CD14-positive monocyte (primary cell): Measurements from ENCODE around the gene CD6. TPM values are rescaled to one million over a fixed set of nuclear protein-coding genes. Genes with fewer than 3 reads are reported as not detected.

Experiments used
- DNase-seq, 3 donors: peaks; one replicate each; pipeline ENCODE4 v3.0.0-alpha.2; 2011 to 2022
- H2AFZ ChIP-seq: 2 replicates; pipeline ENCODE4 v1.6.0; 2012; ENCODE audit warnings: mild to moderate bottlenecking, low read depth, low read length, inconsistent platforms; ENCODE audit not compliant: insufficient read depth, poor library complexity, severe bottlenecking
- H3K27ac ChIP-seq, 2 donors: 1 replicate in 1 of 2; 2 replicates in 1 of 2; pipeline ENCODE4 v1.5.1; 2012 to 2013; ENCODE audit warnings: low read length in 2 of 2, control low read depth in 1 of 2, inconsistent platforms in 1 of 2, low read depth in 1 of 2, mild to moderate bottlenecking in 1 of 2
- H3K27me3 ChIP-seq, 2 donors: one replicate each; pipeline versions ENCODE4 v1.6.0 to v1.6.1; 2011 to 2013; ENCODE audit warnings: low read length in 2 of 2; ENCODE audit not compliant: control insufficient read depth in 2 of 2, insufficient read depth in 2 of 2
- H3K36me3 ChIP-seq, 2 donors: replicated peaks in 1 of 2; 1 replicate in 1 of 2; 2 replicates in 1 of 2; pipeline versions ENCODE4 v1.5.1 to v1.6.1; 2012 to 2013; ENCODE audit warnings: low read length in 2 of 2, control low read depth in 1 of 2, inconsistent platforms in 1 of 2, mild to moderate bottlenecking in 1 of 2; ENCODE audit not compliant: insufficient read depth in 2 of 2, control insufficient read depth in 1 of 2
- H3K4me1 ChIP-seq, 2 donors: 1 replicate in 1 of 2; 2 replicates in 1 of 2; pipeline versions ENCODE4 v1.5.1 to v1.6.1; 2012 to 2013; ENCODE audit warnings: low read length in 2 of 2, control low read depth in 1 of 2, inconsistent platforms in 1 of 2, mild to moderate bottlenecking in 1 of 2, moderate library complexity in 1 of 2; ENCODE audit not compliant: insufficient read depth in 2 of 2, control insufficient read depth in 1 of 2
- H3K4me2 ChIP-seq: replicated peaks from 2 replicates; pipeline ENCODE3; 2012; ENCODE audit warnings: low read length, moderate library complexity, mild to moderate bottlenecking; ENCODE audit not compliant: poor library complexity, severe bottlenecking; ENCODE audit errors: extremely low read depth
- H3K4me3 ChIP-seq, 3 experiments: fragments of 200-600 bp in 1 of 3; sonication (generic) in 1 of 3; replicated peaks in 1 of 3; 1 replicate in 2 of 3; 2 replicates in 1 of 3; pipeline ENCODE4 v1.5.1; 2011 to 2013; ENCODE audit warnings: low read length in 3 of 3, mild to moderate bottlenecking in 3 of 3, control low read depth in 2 of 3, low read depth in 2 of 3, inconsistent platforms in 1 of 3, moderate library complexity in 1 of 3
- H3K79me2 ChIP-seq: 2 replicates; pipeline ENCODE4 v1.6.0; 2012; ENCODE audit warnings: mild to moderate bottlenecking, control low read depth, inconsistent platforms, low read length, moderate library complexity; ENCODE audit not compliant: insufficient read depth
- H3K9ac ChIP-seq: 2 replicates; pipeline ENCODE4 v1.6.0; 2017; ENCODE audit warnings: low read length, mild to moderate bottlenecking; ENCODE audit not compliant: insufficient read depth, poor library complexity, severe bottlenecking
- H3K9me3 ChIP-seq, 2 donors: replicated peaks in 1 of 2; 1 replicate in 1 of 2; 2 replicates in 1 of 2; pipeline versions ENCODE4 v1.5.1 to v1.6.1; 2012 to 2013; ENCODE audit warnings: low read length in 2 of 2, control low read depth in 1 of 2; ENCODE audit not compliant: control insufficient read depth in 1 of 2, insufficient read depth in 1 of 2
- H4K20me1 ChIP-seq: 2 replicates; pipeline ENCODE4 v1.6.0; 2012; ENCODE audit warnings: mild to moderate bottlenecking, low read length, control low read depth, moderate library complexity; ENCODE audit not compliant: insufficient read depth
- H3K27ac Mint-ChIP-seq, 7 donors: one replicate each; pipeline ENCODE4 v1.8.0; 2020; ENCODE audit warnings: mild to moderate bottlenecking in 7 of 7, mixed read lengths in 7 of 7, moderate library complexity in 6 of 7, inconsistent platforms in 2 of 7
- H3K27me3 Mint-ChIP-seq, 3 donors: one replicate each; pipeline ENCODE4 v1.8.0; 2021 to 2022; ENCODE audit warnings: low read depth in 3 of 3, mild to moderate bottlenecking in 3 of 3, mixed read lengths in 3 of 3, moderate library complexity in 3 of 3, inconsistent platforms in 1 of 3
- H3K36me3 Mint-ChIP-seq, 2 donors: one replicate each; pipeline ENCODE4 v1.8.0; 2020; ENCODE audit warnings: mixed read lengths in 2 of 2, inconsistent platforms in 1 of 2, mild to moderate bottlenecking in 1 of 2
- H3K4me1 Mint-ChIP-seq: one replicate; pipeline ENCODE4 v1.8.0; 2020; ENCODE audit warnings: mild to moderate bottlenecking, mixed read lengths
- H3K4me3 Mint-ChIP-seq, 2 donors: one replicate each; pipeline ENCODE4 v1.8.0; 2020; ENCODE audit warnings: mild to moderate bottlenecking in 2 of 2, mixed read lengths in 2 of 2, moderate library complexity in 1 of 2
- H3K9me3 Mint-ChIP-seq, 7 donors: one replicate each; pipeline ENCODE4 v1.8.0; 2020 to 2022; ENCODE audit warnings: mixed read lengths in 7 of 7, mild to moderate bottlenecking in 6 of 7, moderate library complexity in 6 of 7, inconsistent platforms in 2 of 7
- WGBS: methylation state at CpG from one replicate; pipeline ENCODE4 v1.1.5; 2013; ENCODE audit warnings: missing lambda C conversion rate; ENCODE audit not compliant: insufficient coverage; 5-methylcytosine and 5-hydroxymethylcytosine counted together
- intact Hi-C, 2 donors: fragments of 100-400 bp; cut with micrococcal nuclease; formaldehyde crosslinking; loops; one replicate each; pipeline versions ENCODE4 v1.15.0 to v1.15.1; 2023
- polyA plus RNA-seq, 3 donors: library from polyadenylated mRNA; depleted of rRNA in 1 of 3; unstranded in 2 of 3; stranded (reverse) in 1 of 3; fragments of 300-500 nt in 2 of 3; fragments of >200 nt in 1 of 3; fragmentation: Illumina TruSeq in 2 of 3; gene quantifications; 1 replicate in 2 of 3; 2 replicates in 1 of 3; pipeline ENCODE4 v1.2.3, GENCODE V29; 2012 to 2021
- TF ChIP-seq, protein P1 (sequence below): fragments of 200-600 bp; IDR thresholded peaks from one replicate; pipeline ENCODE4 v1.8.0; 2022; ENCODE audit warnings: antibody characterized with exemption, mild to moderate bottlenecking

CD6 gene
- polyA plus RNA-seq, 3 donors = 0.09 to 0.39 (median 0.39) TPM

DNA sequence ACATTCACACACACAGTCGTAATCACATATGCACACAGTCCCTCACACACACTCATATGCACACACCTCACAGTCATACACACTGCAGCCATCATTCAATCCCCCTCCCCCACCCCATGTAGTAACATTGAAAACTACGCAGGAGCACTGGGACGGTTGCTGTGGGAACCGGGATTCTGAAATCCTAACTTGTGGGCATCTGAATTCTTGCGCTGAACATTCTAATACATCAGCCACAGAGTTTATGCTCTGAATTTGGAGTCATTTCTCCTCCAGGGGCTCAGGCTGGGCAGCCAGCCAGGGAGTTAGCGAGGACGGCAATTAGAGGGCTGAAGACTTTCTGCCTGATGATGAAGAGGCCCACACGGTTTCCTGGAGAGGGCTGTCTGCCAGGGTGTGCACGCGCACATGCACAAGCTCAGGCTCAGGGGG is 32.7 kb downstream of the CD6 start:
- Mint-ChIP-seq H3K27me3 (peaks cover 35 to 59% (median 35%) of the 10 kb centered on the region in 3 donors), H3K27ac (no peak overlapping the region), H3K36me3 (peaks cover 0 to 14% of the 10 kb centered on the region in 2 donors), H3K4me1 (peaks cover 11% of the 10 kb centered on the region), H3K4me3 (no peak overlapping the region), H3K9me3 (peaks cover 0 to 11% (median 0%) of the 10 kb centered on the region in 7 donors)
- Histone ChIP-seq H3K4me2 (no peak overlapping the region), H3K27me3 (peaks cover 17 to 30% of the 10 kb centered on the region in 2 donors), H3K27ac (no peak overlapping the region), H4K20me1 (no peaks in the 10 kb centered on the region), H3K9ac (no peak overlapping the region), H3K36me3 (no peaks in the 10 kb centered on the region), H2AFZ (no peak overlapping the region), H3K79me2 (no peaks in the 10 kb centered on the region), H3K4me3 (no peak overlapping the region), H3K9me3 (peaks cover 0 to 10% of the 10 kb centered on the region in 2 donors), H3K4me1 (peaks cover 7 to 10% of the 10 kb centered on the region in 2 donors)
- no peak for DNase-seq
- intact Hi-C loops = no loop called here
- TF ChIP-seq, protein P1, sequence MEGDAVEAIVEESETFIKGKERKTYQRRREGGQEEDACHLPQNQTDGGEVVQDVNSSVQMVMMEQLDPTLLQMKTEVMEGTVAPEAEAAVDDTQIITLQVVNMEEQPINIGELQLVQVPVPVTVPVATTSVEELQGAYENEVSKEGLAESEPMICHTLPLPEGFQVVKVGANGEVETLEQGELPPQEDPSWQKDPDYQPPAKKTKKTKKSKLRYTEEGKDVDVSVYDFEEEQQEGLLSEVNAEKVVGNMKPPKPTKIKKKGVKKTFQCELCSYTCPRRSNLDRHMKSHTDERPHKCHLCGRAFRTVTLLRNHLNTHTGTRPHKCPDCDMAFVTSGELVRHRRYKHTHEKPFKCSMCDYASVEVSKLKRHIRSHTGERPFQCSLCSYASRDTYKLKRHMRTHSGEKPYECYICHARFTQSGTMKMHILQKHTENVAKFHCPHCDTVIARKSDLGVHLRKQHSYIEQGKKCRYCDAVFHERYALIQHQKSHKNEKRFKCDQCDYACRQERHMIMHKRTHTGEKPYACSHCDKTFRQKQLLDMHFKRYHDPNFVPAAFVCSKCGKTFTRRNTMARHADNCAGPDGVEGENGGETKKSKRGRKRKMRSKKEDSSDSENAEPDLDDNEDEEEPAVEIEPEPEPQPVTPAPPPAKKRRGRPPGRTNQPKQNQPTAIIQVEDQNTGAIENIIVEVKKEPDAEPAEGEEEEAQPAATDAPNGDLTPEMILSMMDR = no peak
- WGBS = 36% methylated on average over 9 of the region's 10 CpGs

DNA sequence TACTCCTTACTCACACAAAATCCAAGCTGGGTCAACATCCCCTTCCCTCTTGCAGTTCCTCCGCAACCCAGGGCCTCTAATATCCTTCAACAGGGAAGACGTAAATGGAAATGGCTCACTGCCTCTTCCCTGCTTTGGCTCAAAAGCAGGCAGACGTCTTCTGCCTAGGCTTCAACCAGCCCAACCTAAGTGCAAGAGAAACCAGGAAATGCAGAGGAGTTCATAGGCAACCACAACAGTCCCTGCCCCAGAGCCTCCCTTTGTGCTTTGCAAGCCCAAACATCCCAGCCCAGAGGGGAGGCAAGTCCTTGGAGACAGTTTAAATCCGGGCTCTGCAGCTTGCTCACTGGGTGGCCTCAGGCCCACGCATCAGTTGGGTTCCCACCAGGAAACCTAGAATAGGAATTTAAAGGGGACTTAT is 33.3 kb downstream of the CD6 start:
- Mint-ChIP-seq H3K4me1 (peaks cover 11% of the 10 kb centered on the region), H3K27me3 (peaks cover 35 to 63% (median 36%) of the 10 kb centered on the region in 3 donors), H3K36me3 (peaks cover 0 to 14% of the 10 kb centered on the region in 2 donors), H3K9me3 (peaks cover 0 to 11% (median 0%) of the 10 kb centered on the region in 7 donors), H3K4me3 (no peak overlapping the region), H3K27ac (no peak overlapping the region)
- no peak overlapping the region for H3K4me2 ChIP-seq
- no peak overlapping the region for H2AFZ ChIP-seq
- peaks cover 7 to 10% of the 10 kb centered on the region in 2 donors for H3K4me1 ChIP-seq
- TF ChIP-seq, protein P1 = no peak
- H3K9ac ChIP-seq = no peak overlapping the region
- intact Hi-C loops = no loop called here
- H4K20me1 ChIP-seq = no peaks in the 10 kb centered on the region
- 49% methylated on average over 4 of the region's 5 CpGs for WGBS
- H3K27ac ChIP-seq = no peak overlapping the region
- no peaks in the 10 kb centered on the region for H3K36me3 ChIP-seq
- no peak overlapping the region for H3K4me3 ChIP-seq
- DNase-seq = no peak
- peaks cover 0 to 10% of the 10 kb centered on the region in 2 donors for H3K9me3 ChIP-seq
- H3K79me2 ChIP-seq = no peaks in the 10 kb centered on the region
- H3K27me3 ChIP-seq = peaks cover 17 to 30% of the 10 kb centered on the region in 2 donors
